A549 (cell line): Measurements from ENCODE around the gene PINK1. TPM values are rescaled to one million over a fixed set of nuclear protein-coding genes. Genes with fewer than 3 reads are reported as not detected.

Source experiments
- ATAC-seq, 2 experiments: fragments of 200-7000 bp in 1 of 2; fragments of >200 bp in 1 of 2; cut with Nextera tagmentation in 1 of 2; cut with Tn5 transposase in 1 of 2; 3 replicates each; pipeline versions ENCODE4 v1.8.0 to v1.9.1; 2018 to 2020; ENCODE audit warnings: mild to moderate bottlenecking in 1 of 2, moderate library complexity in 1 of 2
- CTCF ChIA-PET: fragments of 300-600 bp; sonication (Branson Sonifier 250); formaldehyde crosslinking; extraction: SDS; loops from one replicate; lab custom pipeline; 2021; ENCODE audit warnings: antibody characterized with exemption, inconsistent platforms; lab: Yijun Ruan, JAX
- POLR2A ChIA-PET: fragments of 350-600 bp; formaldehyde crosslinking; extraction: SDS; loops from one replicate; lab custom pipeline; 2021; ENCODE audit warnings: antibody characterized with exemption, inconsistent platforms; lab: Yijun Ruan, JAX
- DNase-seq, 2 experiments: peaks; one replicate each; pipeline versions ENCODE4 v3.0.0 to v3.0.0-alpha.2; 2011 to 2016; ENCODE audit warnings: low read depth in 1 of 2, low spot score in 1 of 2
- FAIRE-seq: peaks from 2 replicates; lab custom pipeline; 2011; peaks lifted over from hg19 to GRCh38; lab: Jason Lieb, UNC
- H3K27ac ChIP-seq, 2 experiments: fragments of >200 bp; sonication (Bioruptor Twin); formaldehyde crosslinking; 3 replicates each; pipeline ENCODE4 v1.5.1; 2016 to 2017
- H3K4me1 ChIP-seq: fragments of >200 bp; sonication (Bioruptor Twin); formaldehyde crosslinking; 3 replicates; pipeline ENCODE4 v1.6.1; 2016
- H3K4me2 ChIP-seq: fragments of >200 bp; sonication (Bioruptor Twin); formaldehyde crosslinking; 3 replicates; pipeline ENCODE4 v1.6.1; 2016
- H3K4me3 ChIP-seq: fragments of >200 bp; sonication (Bioruptor Twin); formaldehyde crosslinking; 3 replicates; pipeline ENCODE4 v1.5.1; 2016
- H3K9me3 ChIP-seq: fragments of >200 bp; sonication (Bioruptor Twin); formaldehyde crosslinking; 3 replicates; pipeline ENCODE4 v1.6.1; 2016
- ATOH8 ChIP-seq: fragments of 250-450 bp; sonication (Bioruptor Pico); IDR thresholded peaks from 2 replicates; pipeline ENCODE4 v1.5.0; 2020; ENCODE audit warnings: low read depth, mild to moderate bottlenecking, moderate library complexity
- BCL3 ChIP-seq: fragments of >200 bp; sonication (Bioruptor Twin); formaldehyde crosslinking; IDR thresholded peaks from 3 replicates; pipeline ENCODE4 v1.6.1; 2016
- CBX8 ChIP-seq: fragments of 200-600 bp; sonication (generic); IDR thresholded peaks from 2 replicates; pipeline ENCODE4 v1.6.1; 2016
- CEBPB ChIP-seq, 2 experiments: fragments of >200 bp in 1 of 2; sonication (Bioruptor Twin) in 1 of 2; formaldehyde crosslinking in 1 of 2; IDR thresholded peaks; 2 replicates each; pipeline ENCODE4 v1.6.1; 2012 to 2016
- EHF ChIP-seq: fragments of 250-450 bp; sonication (Bioruptor Pico); IDR thresholded peaks from 2 replicates; pipeline ENCODE4 v1.5.0; 2020; ENCODE audit warnings: mild to moderate bottlenecking
- EHMT2 ChIP-seq: fragments of 200-600 bp; sonication (generic); IDR thresholded peaks from 2 replicates; pipeline ENCODE4 v1.6.1; 2016; ENCODE audit warnings: antibody characterized with exemption, low read depth, mild to moderate bottlenecking, moderate library complexity
- EP300 ChIP-seq, 2 experiments: fragments of >200 bp; sonication (Bioruptor Twin); formaldehyde crosslinking; IDR thresholded peaks; 2 replicates in 1 of 2; 3 replicates in 1 of 2; pipeline ENCODE4 v1.6.1; 2016 to 2017
- FOSL2 ChIP-seq, 2 experiments: fragments of 450-650 bp in 1 of 2; fragments of >200 bp in 1 of 2; sonication (Bioruptor Twin) in 1 of 2; formaldehyde crosslinking; IDR thresholded peaks; 2 replicates each; pipeline versions ENCODE4 v1.5.0 to v1.6.1; 2016 to 2020; ENCODE audit warnings: mild to moderate bottlenecking in 1 of 2, moderate library complexity in 1 of 2
- HDAC2 ChIP-seq: fragments of 200-600 bp; sonication (generic); IDR thresholded peaks from 2 replicates; pipeline ENCODE4 v1.6.1; 2016
- HEYL ChIP-seq: fragments of 250-450 bp; sonication (Bioruptor Pico); IDR thresholded peaks from 2 replicates; pipeline ENCODE4 v1.8.0; 2021; ENCODE audit warnings: mild to moderate bottlenecking, moderate library complexity
- HMGXB4 ChIP-seq: fragments of 250-450 bp; sonication (Bioruptor Pico); IDR thresholded peaks from 2 replicates; pipeline ENCODE4 v1.5.0; 2021; ENCODE audit warnings: mild to moderate bottlenecking, moderate library complexity, borderline replicate concordance
- JUN ChIP-seq, 2 experiments: fragments of >200 bp; sonication (Bioruptor Twin); formaldehyde crosslinking; IDR thresholded peaks; 2 replicates in 1 of 2; 3 replicates in 1 of 2; pipeline ENCODE4 v1.6.1; 2016 to 2017
- KDM1A ChIP-seq: fragments of 200-600 bp; sonication (generic); IDR thresholded peaks from 2 replicates; pipeline ENCODE4 v1.6.1; 2016; ENCODE audit warnings: low read depth, mild to moderate bottlenecking
- NFE2L2 ChIP-seq: fragments of 150-350 bp; conservative IDR thresholded peaks from 2 replicates; pipeline ENCODE4 v1.6.1; 2014; ENCODE audit warnings: low read length
- NR3C1 ChIP-seq: fragments of >200 bp; sonication (Bioruptor Twin); formaldehyde crosslinking; IDR thresholded peaks from 3 replicates; pipeline ENCODE4 v1.6.1; 2017
- PBX3 ChIP-seq: IDR thresholded peaks from 2 replicates; pipeline ENCODE4 v1.6.1; 2012
- REST ChIP-seq: fragments of 200-600 bp; sonication (generic); IDR thresholded peaks from 2 replicates; pipeline ENCODE4 v1.6.1; 2016; ENCODE audit warnings: antibody characterized with exemption, mild to moderate bottlenecking, moderate library complexity
- RNF2 ChIP-seq: fragments of 200-600 bp; sonication (generic); IDR thresholded peaks from 2 replicates; pipeline ENCODE4 v1.6.1; 2016; ENCODE audit warnings: low read depth, mild to moderate bottlenecking, antibody characterized with exemption, moderate library complexity, borderline replicate concordance
- SMC3 ChIP-seq: fragments of >200 bp; sonication (Bioruptor Twin); formaldehyde crosslinking; IDR thresholded peaks from 3 replicates; pipeline ENCODE4 v1.6.1; 2018; ENCODE audit warnings: inconsistent platforms
- SREBF2 ChIP-seq: fragments of 450-650 bp; IDR thresholded peaks from 2 replicates; pipeline ENCODE4 v1.6.1; 2014; ENCODE audit warnings: mild to moderate bottlenecking, moderate library complexity
- TP53 ChIP-seq: fragments of 250-450 bp; sonication (Bioruptor Pico); IDR thresholded peaks from 2 replicates; pipeline ENCODE4 v1.5.0; 2021; ENCODE audit warnings: mild to moderate bottlenecking, moderate library complexity
- ZNF302 ChIP-seq: fragments of 250-450 bp; sonication (Bioruptor Pico); IDR thresholded peaks from 2 replicates; pipeline ENCODE4 v1.9.0; 2021; ENCODE audit warnings: inconsistent platforms, mild to moderate bottlenecking, moderate library complexity
- ZSCAN20 ChIP-seq: fragments of 250-450 bp; sonication (Bioruptor Pico); IDR thresholded peaks from 2 replicates; pipeline ENCODE4 v1.8.0; 2022; ENCODE audit warnings: mild to moderate bottlenecking, moderate library complexity
- WGBS: methylation state at CpG from one replicate; pipeline ENCODE4 v1.1.6; 2017; ENCODE audit errors: missing lambda C conversion rate; 5-methylcytosine and 5-hydroxymethylcytosine counted together
- polyA plus RNA-seq, 4 experiments: library from polyadenylated mRNA; depleted of rRNA in 3 of 4; stranded (reverse); fragments of >200 nt; fragmentation: RNase III in 1 of 4; extraction: RNeasy Plus Mini Kit Qiagen cat#74134 plus additional on column Dnase treatment in 1 of 4; gene quantifications; 2 replicates in 3 of 4; 3 replicates in 1 of 4; pipeline ENCODE4 v1.2.3, GENCODE V29; 2011 to 2017

Gene PINK1
- polyA plus RNA-seq, 2 of the 4 experiments (the other 2 are of a cell fraction): 18.9 to 51.4 TPM

GRCh38 chr1:20682571-20683236 lies 49.4 kb downstream of the PINK1 start:
- Histone ChIP-seq H3K27ac (no peak overlapping the region), H3K9me3 (no peaks in the 10 kb centered on the region), H3K4me3 (no peak overlapping the region), H3K4me2 (no peak overlapping the region), H3K4me1 (no peaks in the 10 kb centered on the region)
- ChIA-PET POLR2A (no interaction called here), CTCF (interaction anchor here (0.6 to 1.3 kb wide), 2 partner anchors 14 to 470 kb away, joined by 3 read pairs; no protein-coding TSS in a partner anchor)
- TF ChIP-seq HMGXB4 (CRISPR knock-in tag) (no peak), ZNF302 (CRISPR knock-in tag) (no peak), EHF (no peak), NFE2L2 (no peak), EP300 (IDR thresholded peaks at IDR 0.05) (no peak)
- DNase-seq (no peak), FAIRE-seq (no peak), ATAC-seq (no peak)
- 76% methylated on average over 20 of the region's 24 CpGs for WGBS

GRCh38 chr1:20683614-20684013 lies 50.4 kb downstream of the PINK1 start:
- ChIA-PET CTCF (interaction anchor here (1.7 kb wide), 1 partner anchor 13 kb away, joined by 6 read pairs; no protein-coding TSS in a partner anchor), POLR2A (no interaction called here)
- no peak for ATAC-seq
- WGBS: 72% methylated on average over 10 of the region's 10 CpGs
- no peak overlapping the region for H3K4me2 ChIP-seq
- H3K27ac ChIP-seq: no peak overlapping the region
- no peaks in the 10 kb centered on the region for H3K9me3 ChIP-seq
- FAIRE-seq: no peak
- H3K4me1 ChIP-seq: no peaks in the 10 kb centered on the region
- TF ChIP-seq ZNF302 (CRISPR knock-in tag) (no peak), EHMT2 (no peak), NR3C1 (no peak), SREBF2 (no peak), BCL3 (no peak), ATOH8 (CRISPR knock-in tag) (no peak), NFE2L2 (no peak), HEYL (CRISPR knock-in tag) (no peak), JUN (IDR thresholded peaks at IDR 0.05) (no peak), TP53 (CRISPR knock-in tag) (no peak), PBX3 (no peak), FOSL2 (IDR thresholded peaks at IDR 0.05) (no peak), FOSL2 (CRISPR knock-in tag; IDR thresholded peaks at IDR 0.05) (no peak), CBX8 (no peak), CEBPB (IDR thresholded peaks at IDR 0.05) (no peak), RNF2 (no peak), KDM1A (no peak), HDAC2 (no peak), ZSCAN20 (no peak), REST (no peak), SMC3 (no peak)
- DNase-seq: no peak
- H3K4me3 ChIP-seq: no peak overlapping the region
